T1000 (cell line): ENCODE measurements around the gene ATP5IF1.

Experiments used
- DNase-seq: peaks from one replicate; lab custom pipeline; 2025; ENCODE audit warnings: mixed read lengths; lab: John Stamatoyannopoulos, UW

The ATP5IF1 gene

DNA sequence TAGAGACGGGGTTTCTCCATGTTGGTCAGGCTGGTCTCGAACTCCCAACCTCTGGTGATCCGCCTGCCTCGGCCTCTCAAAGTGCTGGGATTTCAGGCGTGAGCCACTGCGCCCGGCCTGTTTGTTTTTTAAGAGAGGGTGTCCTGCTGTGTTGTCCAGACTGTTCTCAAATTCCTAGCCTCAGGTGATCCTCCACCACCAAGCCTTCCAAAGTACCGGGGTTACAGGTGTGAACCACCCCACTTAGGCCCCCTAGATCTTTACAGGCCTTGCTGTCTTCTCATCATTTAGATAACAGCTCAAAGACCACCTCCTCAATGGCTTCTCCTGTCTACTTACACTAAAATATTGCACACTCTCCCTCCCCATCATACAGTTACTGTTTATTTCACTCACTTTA is 29.7 kb downstream of the ATP5IF1 start:
- DNase-seq, result no peak

DNA sequence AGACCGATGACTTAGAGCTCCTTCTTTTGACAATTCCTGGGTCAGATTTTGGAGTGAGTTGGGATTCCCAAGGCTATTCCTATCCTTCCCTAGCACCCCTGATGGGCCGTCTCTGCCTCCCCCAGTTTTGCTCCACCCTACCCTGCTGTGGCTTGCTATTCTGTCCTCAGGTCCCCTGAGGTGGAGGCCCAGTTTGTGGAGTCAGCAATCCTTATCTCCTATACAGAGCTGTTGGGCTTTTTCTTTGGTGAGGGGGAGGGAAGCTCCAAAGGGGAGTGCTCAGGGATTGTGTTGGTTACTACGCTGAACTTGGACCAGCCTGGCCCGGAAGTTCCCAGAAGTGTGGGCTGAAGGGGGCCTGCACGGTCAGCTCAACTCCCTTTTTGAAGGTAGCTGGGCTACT is 31.0 kb downstream of the ATP5IF1 start:
- no peak for DNase-seq

DNA sequence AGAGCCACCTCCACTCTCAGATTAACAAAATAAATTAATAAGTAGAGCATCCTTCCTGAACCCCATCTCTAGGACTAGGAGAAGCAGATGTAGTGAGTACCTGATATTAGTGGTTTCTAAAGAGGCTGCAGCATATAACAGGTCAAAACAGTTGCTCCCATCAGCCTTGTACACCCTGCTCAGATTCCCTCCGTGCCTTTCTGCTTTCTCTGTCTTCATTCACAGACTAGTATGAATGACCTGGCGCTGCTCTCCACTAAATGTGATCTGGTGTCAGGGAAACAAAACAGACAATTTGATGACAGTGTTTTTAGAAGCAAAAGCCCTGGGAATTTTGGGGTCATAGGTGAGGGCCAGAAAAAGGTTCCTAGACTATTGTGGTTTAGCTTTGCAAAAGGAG is 31.7 kb downstream of the ATP5IF1 start:
- DNase-seq, result no peak

DNA sequence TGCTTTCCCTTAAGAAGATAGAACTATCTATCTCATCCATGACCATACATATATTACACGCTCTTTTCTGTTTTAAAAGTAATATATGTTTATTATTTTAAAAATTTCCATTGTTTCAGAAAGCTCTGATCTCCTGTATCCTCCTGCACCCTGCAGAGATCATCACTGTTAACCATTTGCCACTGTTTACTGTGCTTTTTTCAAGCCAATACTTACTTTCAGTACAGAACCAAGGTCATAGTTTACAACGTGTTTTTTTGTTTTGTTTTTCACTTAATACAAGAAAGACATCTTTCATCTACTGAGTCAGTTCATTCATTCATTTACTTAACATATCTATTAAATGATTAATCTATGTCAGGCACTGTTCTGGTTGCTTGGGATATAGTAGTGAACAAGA is 33.6 kb downstream of the ATP5IF1 start:
- DNase-seq, result no peak

DNA sequence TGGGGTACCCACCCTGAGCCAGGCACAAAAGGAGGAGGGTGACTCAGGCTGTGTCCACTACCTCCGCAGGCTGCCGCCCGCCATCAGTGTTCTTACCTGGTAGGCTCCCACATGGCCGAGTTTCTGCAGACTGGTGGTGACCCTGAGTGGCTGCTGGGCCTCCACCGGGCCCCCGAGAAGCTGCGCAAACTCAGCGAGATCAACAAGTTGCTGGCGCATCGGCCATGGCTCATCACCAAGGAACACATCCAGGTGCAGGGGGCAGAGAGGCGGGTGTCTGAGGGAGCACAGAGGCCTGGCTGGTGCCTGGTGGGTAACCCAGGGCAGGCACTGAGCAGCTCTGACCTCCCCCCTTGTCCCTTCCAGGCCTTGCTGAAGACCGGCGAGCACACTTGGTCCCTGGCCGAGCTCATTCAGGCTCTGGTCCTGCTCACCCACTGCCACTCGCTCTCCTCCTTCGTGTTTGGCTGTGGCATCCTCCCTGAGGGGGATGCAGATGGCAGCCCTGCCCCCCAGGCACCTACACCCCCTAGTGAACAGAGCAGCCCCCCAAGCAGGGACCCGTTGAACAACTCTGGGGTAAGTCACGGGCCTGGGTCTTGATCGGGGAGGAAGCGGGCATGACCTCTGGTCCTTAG is 36.4 kb downstream of the ATP5IF1 start:
- no peak for DNase-seq

DNA sequence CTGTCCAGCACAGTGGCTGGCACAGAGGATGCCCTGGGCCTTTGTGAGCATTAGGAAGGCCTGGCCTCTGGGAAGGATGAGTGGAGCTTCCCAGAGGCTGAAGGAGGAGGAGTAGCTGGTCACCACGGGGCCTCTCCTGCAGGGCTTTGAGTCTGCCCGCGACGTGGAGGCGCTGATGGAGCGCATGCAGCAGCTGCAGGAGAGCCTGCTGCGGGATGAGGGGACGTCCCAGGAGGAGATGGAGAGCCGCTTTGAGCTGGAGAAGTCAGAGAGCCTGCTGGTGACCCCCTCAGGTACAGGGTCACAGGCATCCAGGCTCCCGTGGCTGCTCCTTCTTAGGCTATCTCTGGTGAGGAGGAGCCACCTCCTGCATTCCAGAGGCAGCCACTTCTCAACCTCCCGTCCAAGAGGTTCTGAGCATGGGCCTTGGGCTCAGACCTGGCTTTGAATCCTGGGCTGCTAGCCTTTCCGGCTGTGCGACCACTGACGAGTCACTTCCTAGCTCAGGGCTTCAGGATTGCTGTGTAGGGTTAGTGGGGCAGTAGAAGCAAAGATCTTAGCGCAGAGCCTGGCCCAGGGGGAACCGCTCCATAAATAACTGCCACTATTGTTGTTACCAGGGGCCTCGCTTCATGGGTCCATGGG is 37.4 kb downstream of the ATP5IF1 start:
- no peak for DNase-seq

DNA sequence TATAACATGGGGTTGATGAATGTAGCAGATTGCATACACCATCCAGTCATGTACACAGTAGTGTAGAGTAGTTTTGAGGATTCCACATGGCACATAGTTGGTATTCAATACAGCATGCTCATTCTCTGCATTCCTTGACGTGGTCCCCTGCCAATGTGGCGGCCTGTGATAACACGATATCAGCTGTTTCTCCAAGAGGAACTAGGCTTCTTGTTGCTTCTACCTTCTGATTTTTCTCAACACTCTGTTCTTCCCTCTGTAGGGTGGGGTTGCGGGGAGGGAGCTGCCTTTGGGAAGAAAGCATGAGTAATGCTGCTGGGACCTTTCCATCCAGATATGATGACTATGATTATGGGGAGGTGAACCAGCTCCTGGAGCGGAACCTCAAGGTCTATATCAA is 42.8 kb downstream of the ATP5IF1 start:
- no peak for DNase-seq

DNA sequence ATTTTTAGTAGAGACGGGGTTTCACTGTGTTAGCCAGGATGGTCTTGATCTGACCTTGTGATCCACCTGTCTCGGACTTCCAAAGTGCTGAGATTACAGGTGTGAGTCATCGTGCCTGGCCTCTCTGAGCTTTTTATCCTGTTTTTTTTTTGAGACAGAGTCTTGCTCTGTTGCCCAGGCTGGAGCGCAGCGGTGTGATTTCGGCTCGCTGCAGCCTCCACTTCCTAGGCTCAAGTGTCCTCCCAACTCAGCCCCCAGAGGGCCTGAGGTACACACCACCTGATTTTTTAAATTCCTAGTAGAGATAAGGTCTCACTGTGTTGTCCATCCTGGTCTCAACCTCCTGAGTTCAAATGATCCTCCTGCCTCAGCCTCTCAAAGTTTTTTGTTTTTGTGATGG is 43.8 kb downstream of the ATP5IF1 start:
- DNase-seq, result no peak

DNA sequence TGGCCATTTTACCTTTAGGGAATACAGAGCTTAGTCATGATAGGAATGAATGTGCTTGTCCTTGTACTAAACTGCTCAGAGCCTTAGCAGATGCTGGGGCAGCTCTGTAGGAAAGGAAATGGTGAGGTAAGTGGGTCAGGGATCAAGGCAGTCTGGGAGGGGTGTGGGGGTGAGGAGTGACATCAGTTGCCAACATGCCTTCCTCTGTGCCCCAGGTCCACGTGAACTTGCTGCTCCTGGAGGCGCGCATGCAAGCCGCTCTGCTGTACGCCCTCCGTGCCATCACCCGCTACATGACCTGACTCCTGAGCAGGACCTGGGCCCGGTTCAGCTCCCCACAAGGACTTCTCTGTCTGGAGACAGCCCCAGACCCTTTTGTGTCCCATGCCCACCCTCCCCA is 44.6 kb downstream of the ATP5IF1 start:
- no peak for DNase-seq

DNA sequence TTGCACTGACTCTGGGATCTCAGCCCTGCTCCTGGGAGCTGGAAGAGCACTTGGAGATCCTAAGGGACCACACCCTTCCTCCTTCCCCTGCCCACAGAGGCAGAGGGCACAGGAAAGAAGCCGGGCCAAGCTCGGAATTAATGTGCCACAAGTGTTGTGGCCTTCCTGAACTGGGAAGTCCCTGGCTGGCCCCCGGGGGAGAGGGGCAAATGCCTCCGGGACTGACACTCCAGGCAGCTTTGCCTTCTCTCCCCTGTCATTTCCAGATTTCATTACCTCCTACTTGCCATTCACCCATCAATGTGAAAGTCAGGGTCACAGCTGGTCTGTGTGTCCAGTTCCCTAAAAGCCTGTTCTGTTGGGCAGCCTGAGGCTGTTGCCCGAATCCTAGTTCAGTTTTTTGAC is 45.1 kb downstream of the ATP5IF1 start:
- no peak for DNase-seq

DNA sequence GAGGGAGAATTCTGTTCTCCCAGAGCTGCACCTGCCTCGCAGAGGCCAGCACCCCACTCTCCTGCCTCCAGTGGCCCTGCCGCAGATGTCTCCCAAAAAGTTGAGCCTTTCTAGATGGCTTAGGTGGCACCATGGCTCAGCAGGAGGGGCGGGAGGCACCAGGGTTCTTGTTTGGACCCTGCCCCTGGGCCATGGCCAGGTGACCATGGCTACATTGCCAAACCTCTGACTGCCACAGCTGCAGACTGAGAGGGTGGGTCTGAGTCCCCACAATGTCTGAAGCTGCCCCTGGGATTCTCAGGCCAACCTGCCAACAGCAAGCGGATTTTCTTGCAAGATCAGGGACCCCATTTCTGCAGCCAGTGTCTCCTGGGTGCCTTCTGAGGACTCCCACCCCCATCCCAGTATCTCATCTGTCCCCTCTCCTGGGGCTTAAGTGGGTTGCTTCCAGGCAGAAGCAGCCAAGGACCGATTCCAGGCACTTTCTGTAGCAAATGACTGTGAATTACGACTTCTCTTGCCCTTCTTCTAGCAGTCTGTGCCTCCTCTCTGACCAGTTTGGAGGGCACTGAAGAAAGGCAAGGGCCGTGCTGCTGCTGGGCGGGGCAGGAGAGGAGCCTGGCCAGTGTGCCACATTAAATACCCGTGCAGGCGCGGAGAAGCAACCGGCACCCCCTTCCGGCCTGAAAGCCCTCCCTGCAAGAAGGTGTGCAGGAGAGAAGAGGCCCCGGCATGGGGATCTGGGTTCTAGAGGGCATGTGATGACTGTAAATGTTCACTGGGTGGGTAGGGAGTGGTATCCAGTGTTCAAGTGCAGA is 45.9 kb downstream of the ATP5IF1 start:
- no peak for DNase-seq

DNA sequence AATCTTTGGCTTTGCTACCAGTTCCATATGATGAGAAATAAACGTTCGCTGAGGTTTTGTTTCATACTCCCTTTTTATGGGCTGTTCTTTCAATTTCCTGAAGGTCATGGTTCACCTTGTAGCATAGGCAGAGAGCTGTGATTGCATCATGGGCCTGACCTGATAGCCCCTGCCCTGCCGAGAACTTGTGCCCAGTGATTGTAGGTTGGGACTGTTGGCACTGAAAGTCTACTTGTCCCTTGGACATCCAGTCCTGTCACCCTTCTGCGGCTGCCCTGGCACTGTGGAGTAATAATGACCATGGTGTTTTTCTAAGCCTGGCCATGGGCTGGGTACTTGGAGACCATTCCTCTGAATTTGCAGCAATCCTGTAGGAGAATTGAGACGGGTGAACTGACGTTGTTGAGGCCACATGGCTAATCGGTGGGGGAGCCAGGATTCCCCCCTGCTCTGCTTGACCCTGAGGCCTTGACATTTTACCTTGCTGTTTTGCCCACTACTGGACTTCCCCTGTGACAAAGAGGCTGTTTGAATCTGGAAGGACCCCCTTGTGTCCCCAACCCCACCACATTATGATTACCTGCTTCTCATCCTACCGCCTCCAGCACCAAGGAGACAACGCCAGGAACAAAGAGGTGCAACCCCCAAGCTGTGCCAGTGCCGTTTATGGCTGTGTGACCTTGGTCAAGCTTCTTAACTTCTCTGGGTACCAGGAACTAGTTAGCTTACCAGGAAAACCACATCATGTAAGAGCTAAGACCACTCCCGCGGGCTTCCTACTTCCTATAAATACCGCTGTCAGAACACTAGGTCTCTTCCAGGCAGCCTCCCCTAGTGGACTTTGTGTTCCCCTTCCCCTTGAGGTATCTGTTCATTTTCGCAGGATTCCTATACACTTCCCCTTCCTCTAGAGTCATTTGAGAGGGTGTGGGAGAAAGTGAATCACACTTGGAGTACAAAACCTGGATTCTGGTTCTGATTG is 46.8 kb downstream of the ATP5IF1 start:
- DNase-seq, result no peak

DNA sequence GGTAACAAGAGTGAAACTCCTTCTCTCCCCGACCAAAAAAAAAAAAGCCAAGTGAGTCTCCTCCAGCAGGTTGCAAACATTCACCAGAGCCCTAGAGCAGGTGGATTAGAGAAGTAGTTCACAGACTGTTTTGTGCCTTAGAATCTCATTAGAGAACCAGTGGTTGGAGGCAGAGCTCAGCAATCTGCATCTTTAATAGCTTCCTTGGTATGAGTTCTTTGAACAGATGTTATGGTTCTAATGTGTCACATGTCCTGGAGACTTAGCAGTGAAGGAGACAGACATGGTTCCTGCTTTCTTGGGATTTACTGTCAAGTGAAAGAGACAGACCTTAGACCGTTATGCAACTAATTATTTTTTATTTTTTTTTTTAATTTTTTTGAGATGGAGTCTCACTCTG is 50.2 kb downstream of the ATP5IF1 start:
- DNase-seq, result no peak
